H1 (cell line): ENCODE measurements around the gene MYLK4.

ENCODE experiments used
- EP300 ChIP-seq, 2 experiments: IDR thresholded peaks; 1 replicate in 1 of 2; 2 replicates in 1 of 2; pipeline ENCODE4 v1.6.1; 2011 to 2012; ENCODE audit warnings: low read depth in 2 of 2, low read length in 2 of 2, mild to moderate bottlenecking in 2 of 2, borderline replicate concordance in 1 of 2, inconsistent platforms in 1 of 2, moderate library complexity in 1 of 2
- HDAC2 ChIP-seq, 2 experiments: fragments of 300-600 bp in 1 of 2; sonication (generic) in 1 of 2; IDR thresholded peaks; 2 replicates each; pipeline ENCODE4 v1.6.1; 2011 to 2012; ENCODE audit warnings: low read depth in 2 of 2, low read length in 2 of 2, mild to moderate bottlenecking in 2 of 2, moderate library complexity in 2 of 2, borderline replicate concordance in 1 of 2, inconsistent platforms in 1 of 2
- HDAC6 ChIP-seq: IDR thresholded peaks from one replicate; pipeline ENCODE4 v1.7.1; 2012; ENCODE audit warnings: low read depth, mild to moderate bottlenecking, inconsistent platforms, low read length, moderate library complexity
- PHF8 ChIP-seq: fragments of 200-600 bp; sonication (generic); conservative IDR thresholded peaks from 2 replicates; pipeline ENCODE4 v1.7.1; 2012; ENCODE audit warnings: low read depth, mild to moderate bottlenecking, inconsistent platforms, low read length, moderate library complexity
- POLR2A ChIP-seq, 2 experiments: IDR thresholded peaks; 1 replicate in 1 of 2; 2 replicates in 1 of 2; pipeline ENCODE4 v1.6.1; 2011; ENCODE audit warnings: low read depth in 2 of 2, low read length in 2 of 2, mild to moderate bottlenecking in 2 of 2; ENCODE audit errors: control extremely low read depth in 1 of 2
- POLR2AphosphoS5 ChIP-seq: IDR thresholded peaks from 2 replicates; pipeline ENCODE4 v1.6.1; 2011; ENCODE audit warnings: low read depth, low read length
- RAD21 ChIP-seq, 2 experiments: IDR thresholded peaks in 1 of 2; conservative IDR thresholded peaks in 1 of 2; 2 replicates each; pipeline ENCODE4 v1.6.1; 2011; ENCODE audit warnings: low read depth in 2 of 2, low read length in 2 of 2, improper control_type of control experiment in 1 of 2, inconsistent platforms in 1 of 2, mild to moderate bottlenecking in 1 of 2, moderate library complexity in 1 of 2
- RNF2 ChIP-seq: fragments of 200-900, 300-1000 bp; sonication (generic); IDR thresholded peaks from 2 replicates; pipeline ENCODE4 v1.7.1; 2016; ENCODE audit warnings: borderline replicate concordance, low read depth, mild to moderate bottlenecking, antibody characterized with exemption, low read length; ENCODE audit not compliant: poor library complexity, severe bottlenecking; ENCODE audit errors: missing control alignments
- SIN3A ChIP-seq, 2 experiments: IDR thresholded peaks in 1 of 2; conservative IDR thresholded peaks in 1 of 2; 2 replicates each; pipeline ENCODE4 v1.6.1; 2011 to 2012; ENCODE audit warnings: low read length in 2 of 2, improper control_type of control experiment in 1 of 2, low read depth in 1 of 2, mild to moderate bottlenecking in 1 of 2
- SRF ChIP-seq: IDR thresholded peaks from 2 replicates; pipeline ENCODE4 v1.6.1; 2011; ENCODE audit warnings: mild to moderate bottlenecking, low read depth, low read length, moderate library complexity
- TCF12 ChIP-seq: IDR thresholded peaks from 2 replicates; pipeline ENCODE4 v1.6.1; 2011; ENCODE audit warnings: low read depth, mild to moderate bottlenecking, low read length
- TEAD4 ChIP-seq: IDR thresholded peaks from 2 replicates; pipeline ENCODE4 v1.6.1; 2012; ENCODE audit warnings: low read depth, low read length, inconsistent platforms, mixed read lengths
- TF ChIP-seq, protein P1 (sequence below), 3 experiments: IDR thresholded peaks; 1 replicate in 2 of 3; 2 replicates in 1 of 3; pipeline versions ENCODE4 v1.5.1 to v1.6.1; 2011; ENCODE audit warnings: low read length in 3 of 3, mild to moderate bottlenecking in 3 of 3, inconsistent platforms in 2 of 3, low read depth in 1 of 3, moderate library complexity in 1 of 3; ENCODE audit not compliant: insufficient read depth in 1 of 3; ENCODE audit errors: control extremely low read depth in 1 of 3
- TF ChIP-seq, protein P2 (sequence below): IDR thresholded peaks from 2 replicates; pipeline ENCODE4 v1.6.1; 2011; ENCODE audit warnings: low read length, improper control_type of control experiment

DNA sequence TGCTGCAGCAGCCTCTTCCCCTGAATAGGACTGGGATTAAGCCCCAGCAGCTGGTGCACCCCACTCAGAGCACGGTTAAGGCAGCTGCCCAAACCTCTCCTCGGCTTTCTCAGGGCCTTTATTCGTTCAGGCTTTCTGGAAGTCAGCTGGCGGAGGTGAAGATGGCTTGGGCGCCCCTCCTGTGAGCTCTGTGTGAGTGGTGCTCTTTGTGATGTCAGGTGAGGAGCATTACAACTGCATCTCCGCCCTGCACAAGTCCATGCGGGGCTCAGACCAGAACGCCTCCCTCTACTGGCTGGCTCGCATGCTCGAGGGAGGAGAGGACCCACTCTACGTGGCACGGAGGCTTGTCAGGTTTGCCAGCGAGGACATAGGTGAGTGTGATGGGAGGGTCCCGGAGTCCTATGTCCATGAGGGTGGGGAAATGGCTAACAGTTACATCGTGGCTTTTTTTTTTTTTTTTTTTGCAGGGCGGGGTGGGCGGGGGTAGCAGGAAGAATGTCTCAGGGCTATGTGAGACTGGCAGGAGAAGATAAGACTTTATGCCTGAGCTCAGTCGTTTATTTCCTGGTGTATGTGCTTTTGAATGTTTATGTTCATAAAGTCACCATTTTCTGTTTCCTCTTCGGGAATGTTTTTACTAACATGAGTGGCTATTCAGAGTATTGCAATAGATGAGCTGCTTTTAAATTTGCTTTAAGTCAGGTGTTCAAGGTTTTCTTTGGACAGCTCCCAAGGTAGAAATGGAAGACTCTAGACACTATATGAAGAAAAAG lies 32.7 kb upstream of the MYLK4 start:
- TF ChIP-seq RAD21 (IDR thresholded peaks at IDR 0.05 in 1 of 2, conservative IDR thresholded peaks at IDR 0.05 in 1 of 2; ENCODE audit: low read depth in 2 of 2, low read length in 2 of 2): peak in 1 of 2 experiments; percentile 24; a peak in 1 of 4 replicates
- no peak for TF ChIP-seq POLR2A (IDR thresholded peaks at IDR 0.05; ENCODE audit: control extremely low read depth in 1 of 2, low read depth in 2 of 2, low read length in 2 of 2)
- no peak for TF ChIP-seq HDAC6
- TF ChIP-seq, protein P1, sequence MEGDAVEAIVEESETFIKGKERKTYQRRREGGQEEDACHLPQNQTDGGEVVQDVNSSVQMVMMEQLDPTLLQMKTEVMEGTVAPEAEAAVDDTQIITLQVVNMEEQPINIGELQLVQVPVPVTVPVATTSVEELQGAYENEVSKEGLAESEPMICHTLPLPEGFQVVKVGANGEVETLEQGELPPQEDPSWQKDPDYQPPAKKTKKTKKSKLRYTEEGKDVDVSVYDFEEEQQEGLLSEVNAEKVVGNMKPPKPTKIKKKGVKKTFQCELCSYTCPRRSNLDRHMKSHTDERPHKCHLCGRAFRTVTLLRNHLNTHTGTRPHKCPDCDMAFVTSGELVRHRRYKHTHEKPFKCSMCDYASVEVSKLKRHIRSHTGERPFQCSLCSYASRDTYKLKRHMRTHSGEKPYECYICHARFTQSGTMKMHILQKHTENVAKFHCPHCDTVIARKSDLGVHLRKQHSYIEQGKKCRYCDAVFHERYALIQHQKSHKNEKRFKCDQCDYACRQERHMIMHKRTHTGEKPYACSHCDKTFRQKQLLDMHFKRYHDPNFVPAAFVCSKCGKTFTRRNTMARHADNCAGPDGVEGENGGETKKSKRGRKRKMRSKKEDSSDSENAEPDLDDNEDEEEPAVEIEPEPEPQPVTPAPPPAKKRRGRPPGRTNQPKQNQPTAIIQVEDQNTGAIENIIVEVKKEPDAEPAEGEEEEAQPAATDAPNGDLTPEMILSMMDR (IDR thresholded peaks at IDR 0.05; ENCODE audit: control extremely low read depth in 1 of 3, insufficient read depth in 1 of 3, low read depth in 1 of 3, low read length in 3 of 3): peak; percentile 11 to 66 (median 54); a peak in 3 of 4 replicates
- no peak for TF ChIP-seq TEAD4
- TF ChIP-seq, protein P2, sequence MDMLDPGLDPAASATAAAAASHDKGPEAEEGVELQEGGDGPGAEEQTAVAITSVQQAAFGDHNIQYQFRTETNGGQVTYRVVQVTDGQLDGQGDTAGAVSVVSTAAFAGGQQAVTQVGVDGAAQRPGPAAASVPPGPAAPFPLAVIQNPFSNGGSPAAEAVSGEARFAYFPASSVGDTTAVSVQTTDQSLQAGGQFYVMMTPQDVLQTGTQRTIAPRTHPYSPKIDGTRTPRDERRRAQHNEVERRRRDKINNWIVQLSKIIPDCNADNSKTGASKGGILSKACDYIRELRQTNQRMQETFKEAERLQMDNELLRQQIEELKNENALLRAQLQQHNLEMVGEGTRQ: no peak
- TF ChIP-seq RNF2: no peak
- TF ChIP-seq EP300 (IDR thresholded peaks at IDR 0.05; ENCODE audit: borderline replicate concordance in 1 of 2, low read depth in 2 of 2, low read length in 2 of 2): no peak
- TF ChIP-seq TCF12: no peak
- TF ChIP-seq HDAC2 (IDR thresholded peaks at IDR 0.05; ENCODE audit: borderline replicate concordance in 1 of 2, low read depth in 2 of 2, low read length in 2 of 2): no peak
- TF ChIP-seq POLR2AphosphoS5: no peak
- 0 out of 4 replicates have a peak, but pooled peaks of 1 of the 2 experiments have one; percentile 41 for TF ChIP-seq SIN3A (conservative IDR thresholded peaks at IDR 0.05 in 1 of 2, IDR thresholded peaks at IDR 0.05 in 1 of 2; ENCODE audit: low read depth in 1 of 2, low read length in 2 of 2)
- no peak for TF ChIP-seq SRF
- TF ChIP-seq PHF8: no peak
